Gastrocnemius medialis (tissue), 4 donors: ENCODE data around the gene NELL2. TPM values are rescaled to one million over a fixed set of nuclear protein-coding genes. Genes with fewer than 3 reads are reported as not detected.

Experiments used
- ATAC-seq, 2 donors: fragments of 150-250 bp; one replicate each; pipeline ENCODE4 v1.9.1; 2016
- DNase-seq, 2 donors: peaks; one replicate each; pipeline ENCODE4 v3.0.0-alpha.2; 2019
- H3K27ac ChIP-seq, 4 donors: fragments of 200-600 bp; sonication (generic); 1 replicate in 1 of 4; 2 replicates in 3 of 4; pipeline ENCODE4 v1.5.1; 2016 to 2018; ENCODE audit warnings: mild to moderate bottlenecking in 2 of 4, moderate library complexity in 1 of 4
- H3K27me3 ChIP-seq, 3 donors: fragments of 200-600 bp; sonication (generic) in 2 of 3; 1 replicate in 1 of 3; 2 replicates in 2 of 3; pipeline versions ENCODE4 v1.5.1 to v1.6.0; 2016 to 2019; ENCODE audit warnings: mild to moderate bottlenecking in 1 of 3, moderate library complexity in 1 of 3
- H3K36me3 ChIP-seq, 2 donors: fragments of 200-600 bp; sonication (generic) in 1 of 2; one replicate each; pipeline ENCODE4 v1.5.1; 2017 to 2018
- H3K4me1 ChIP-seq, 2 donors: fragments of 200-600 bp; sonication (generic) in 1 of 2; one replicate each; pipeline ENCODE4 v1.5.1; 2016 to 2017; ENCODE audit warnings: mild to moderate bottlenecking in 2 of 2
- H3K4me3 ChIP-seq, 4 donors: fragments of 200-600 bp; sonication (generic) in 3 of 4; 1 replicate in 1 of 4; 2 replicates in 3 of 4; pipeline ENCODE4 v1.5.1; 2016 to 2019; ENCODE audit warnings: mild to moderate bottlenecking in 2 of 4
- H3K9me3 ChIP-seq, 3 donors: fragments of 200-600 bp; sonication (generic) in 2 of 3; 1 replicate in 1 of 3; 2 replicates in 2 of 3; pipeline ENCODE4 v1.5.1; 2016 to 2019
- POLR2A ChIP-seq, 2 donors: fragments of 450-650 bp; IDR thresholded peaks; one replicate each; pipeline ENCODE4 v1.6.1; 2017; ENCODE audit warnings: antibody characterized with exemption in 2 of 2, mild to moderate bottlenecking in 2 of 2, moderate library complexity in 2 of 2
- in situ Hi-C, 4 donors: fragments of 200-750 bp; cut with MboI; loops; one replicate each; pipeline versions ENCODE4 v1.15.0 to v1.8.0; 2017; ENCODE audit warnings: low sequenced_read_pairs in 4 of 4
- intact Hi-C: fragments of 100-400 bp; cut with DNase I; formaldehyde crosslinking; loops from one replicate; pipeline ENCODE4 v1.15.1; 2023; ENCODE audit warnings: low total_unique reads
- total RNA-seq, 4 donors: library from RNA; depleted of rRNA; stranded (reverse); fragments of >200 nt; gene quantifications; one replicate each; pipeline versions ENCODE4 v1.1.0 to v1.2.3, GENCODE V29; 2016
- TF ChIP-seq, protein P1 (sequence below), 5 experiments: fragments of 450-650 bp in 3 of 5; fragments of 200-600 bp in 2 of 5; sonication (generic) in 2 of 5; IDR thresholded peaks in 4 of 5; conservative IDR thresholded peaks in 1 of 5; 1 replicate in 4 of 5; 2 replicates in 1 of 5; pipeline ENCODE4 v1.5.1; 2016 to 2019; ENCODE audit warnings: antibody characterized with exemption in 5 of 5, mild to moderate bottlenecking in 3 of 5, moderate library complexity in 3 of 5

NELL2 gene
- total RNA-seq, 4 donors from 2014 or later: 0.58 to 0.82 TPM; not detected in 2

DNA sequence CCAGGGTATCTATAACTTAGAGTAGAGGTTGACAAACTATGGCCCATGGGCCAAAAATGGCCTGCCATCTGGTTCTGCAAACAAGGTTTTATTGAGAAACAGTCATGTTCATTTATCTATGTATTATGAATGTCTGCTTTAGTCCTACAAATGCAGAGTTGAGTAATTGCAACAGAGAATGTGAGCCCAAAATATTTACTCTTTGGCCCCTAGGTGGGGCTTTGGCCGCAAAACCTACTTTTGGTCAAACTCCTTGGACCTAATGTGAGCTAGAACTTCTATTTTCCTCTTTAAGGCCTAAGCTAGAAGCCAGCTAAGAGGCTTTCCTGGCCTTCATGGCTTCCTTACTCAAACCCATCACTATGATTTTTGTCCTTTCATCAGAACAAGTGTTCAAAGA, 379.1 kb downstream of the NELL2 start:
- DNase-seq: no peak
- no peak for ATAC-seq
- no peaks in the 10 kb centered on the region for H3K4me1 ChIP-seq
- TF ChIP-seq, protein P1, sequence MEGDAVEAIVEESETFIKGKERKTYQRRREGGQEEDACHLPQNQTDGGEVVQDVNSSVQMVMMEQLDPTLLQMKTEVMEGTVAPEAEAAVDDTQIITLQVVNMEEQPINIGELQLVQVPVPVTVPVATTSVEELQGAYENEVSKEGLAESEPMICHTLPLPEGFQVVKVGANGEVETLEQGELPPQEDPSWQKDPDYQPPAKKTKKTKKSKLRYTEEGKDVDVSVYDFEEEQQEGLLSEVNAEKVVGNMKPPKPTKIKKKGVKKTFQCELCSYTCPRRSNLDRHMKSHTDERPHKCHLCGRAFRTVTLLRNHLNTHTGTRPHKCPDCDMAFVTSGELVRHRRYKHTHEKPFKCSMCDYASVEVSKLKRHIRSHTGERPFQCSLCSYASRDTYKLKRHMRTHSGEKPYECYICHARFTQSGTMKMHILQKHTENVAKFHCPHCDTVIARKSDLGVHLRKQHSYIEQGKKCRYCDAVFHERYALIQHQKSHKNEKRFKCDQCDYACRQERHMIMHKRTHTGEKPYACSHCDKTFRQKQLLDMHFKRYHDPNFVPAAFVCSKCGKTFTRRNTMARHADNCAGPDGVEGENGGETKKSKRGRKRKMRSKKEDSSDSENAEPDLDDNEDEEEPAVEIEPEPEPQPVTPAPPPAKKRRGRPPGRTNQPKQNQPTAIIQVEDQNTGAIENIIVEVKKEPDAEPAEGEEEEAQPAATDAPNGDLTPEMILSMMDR (IDR thresholded peaks at IDR 0.05 in 4 of 5, conservative IDR thresholded peaks at IDR 0.05 in 1 of 5): no peak
- TF ChIP-seq POLR2A (IDR thresholded peaks at IDR 0.05): no peak
- intact Hi-C loops (no loop called here), in situ Hi-C loops (no loop called here)
- H3K27me3 ChIP-seq: no peaks in the 10 kb centered on the region
- H3K9me3 ChIP-seq: no peaks in the 10 kb centered on the region
- no peak overlapping the region for H3K27ac ChIP-seq
- H3K4me3 ChIP-seq: no peak overlapping the region
- H3K36me3 ChIP-seq: no peaks in the 10 kb centered on the region

DNA sequence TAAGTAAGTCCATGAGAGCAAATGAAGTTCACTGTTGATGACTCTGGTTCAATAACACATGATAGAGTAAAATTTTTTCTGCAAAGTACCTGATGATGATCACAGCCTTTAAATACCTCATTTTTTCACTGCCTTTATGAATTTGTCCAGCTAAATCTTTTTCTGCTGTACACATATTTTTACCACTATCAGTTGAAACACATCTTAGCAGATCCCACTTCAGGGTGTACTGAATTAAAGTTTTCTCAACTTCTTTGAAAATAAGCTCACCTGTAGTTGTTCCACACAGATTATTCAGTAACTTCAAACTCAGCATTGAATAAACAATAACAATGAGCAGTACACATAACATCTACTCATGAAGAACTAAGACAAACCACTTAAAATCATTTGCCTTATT, 385.9 kb downstream of the NELL2 start:
- no peaks in the 10 kb centered on the region for H3K9me3 ChIP-seq
- intact Hi-C loops (no loop called here), in situ Hi-C loops (no loop called here)
- ATAC-seq: no peak
- H3K4me3 ChIP-seq: no peak overlapping the region
- H3K27ac ChIP-seq: no peak overlapping the region
- H3K27me3 ChIP-seq: no peaks in the 10 kb centered on the region
- TF ChIP-seq, protein P1 (IDR thresholded peaks at IDR 0.05 in 4 of 5, conservative IDR thresholded peaks at IDR 0.05 in 1 of 5): no peak
- TF ChIP-seq POLR2A (IDR thresholded peaks at IDR 0.05): no peak
- no peaks in the 10 kb centered on the region for H3K36me3 ChIP-seq
- no peak for DNase-seq
- H3K4me1 ChIP-seq: no peaks in the 10 kb centered on the region

DNA sequence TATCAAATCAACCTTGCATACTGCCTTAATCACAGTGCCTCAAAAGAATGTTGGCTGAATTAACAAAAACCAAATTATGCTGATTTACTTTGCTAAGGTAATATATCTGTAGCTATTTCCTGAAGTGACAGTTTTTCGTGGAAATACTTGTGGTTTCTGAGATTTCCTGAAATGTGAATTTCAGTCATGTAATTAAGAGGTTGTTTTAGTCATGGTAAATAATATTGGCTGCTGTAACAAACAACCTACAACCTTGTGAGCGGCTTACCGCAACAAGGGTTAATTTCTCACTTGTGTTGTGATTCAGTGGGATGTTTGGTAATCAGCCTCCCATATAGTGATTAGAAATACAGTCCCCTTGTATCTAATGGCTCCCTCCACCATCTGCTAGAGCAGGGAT, 387.9 kb downstream of the NELL2 start:
- no peak for DNase-seq
- Histone ChIP-seq H3K27ac (no peak overlapping the region), H3K4me3 (no peak overlapping the region), H3K36me3 (no peaks in the 10 kb centered on the region), H3K9me3 (no peaks in the 10 kb centered on the region), H3K4me1 (no peaks in the 10 kb centered on the region), H3K27me3 (no peaks in the 10 kb centered on the region)
- in situ Hi-C loops: no loop called here
- intact Hi-C loops: no loop called here
- ATAC-seq: no peak
- TF ChIP-seq, protein P1 (IDR thresholded peaks at IDR 0.05 in 4 of 5, conservative IDR thresholded peaks at IDR 0.05 in 1 of 5): no peak
- TF ChIP-seq POLR2A (IDR thresholded peaks at IDR 0.05): no peak

DNA sequence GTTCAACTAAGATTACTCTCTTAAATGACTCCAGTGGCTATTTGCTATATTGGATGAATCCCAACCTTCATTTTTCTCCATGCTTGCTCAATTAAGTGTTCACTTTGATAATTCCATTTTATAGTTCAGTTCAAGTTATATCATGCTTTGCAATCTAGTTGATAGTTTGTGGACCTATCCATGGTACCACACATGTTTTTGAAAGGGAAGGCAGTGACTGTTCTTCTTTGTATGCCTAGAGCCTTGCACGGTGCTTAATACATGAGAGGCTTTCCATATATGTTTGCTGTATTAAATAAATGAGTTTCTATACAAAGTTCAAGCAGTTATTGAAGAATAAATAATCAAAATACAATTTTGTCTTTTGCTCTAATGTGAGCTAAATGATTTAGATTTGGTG, 391.3 kb downstream of the NELL2 start:
- Histone ChIP-seq H3K4me1 (no peaks in the 10 kb centered on the region), H3K27ac (no peak overlapping the region), H3K9me3 (no peaks in the 10 kb centered on the region), H3K4me3 (no peak overlapping the region), H3K36me3 (no peaks in the 10 kb centered on the region), H3K27me3 (no peaks in the 10 kb centered on the region)
- in situ Hi-C loops (no loop called here), intact Hi-C loops (no loop called here)
- DNase-seq (no peak), ATAC-seq (no peak)
- no peak for TF ChIP-seq POLR2A (IDR thresholded peaks at IDR 0.05)
- TF ChIP-seq, protein P1 (IDR thresholded peaks at IDR 0.05 in 4 of 5, conservative IDR thresholded peaks at IDR 0.05 in 1 of 5): no peak

DNA sequence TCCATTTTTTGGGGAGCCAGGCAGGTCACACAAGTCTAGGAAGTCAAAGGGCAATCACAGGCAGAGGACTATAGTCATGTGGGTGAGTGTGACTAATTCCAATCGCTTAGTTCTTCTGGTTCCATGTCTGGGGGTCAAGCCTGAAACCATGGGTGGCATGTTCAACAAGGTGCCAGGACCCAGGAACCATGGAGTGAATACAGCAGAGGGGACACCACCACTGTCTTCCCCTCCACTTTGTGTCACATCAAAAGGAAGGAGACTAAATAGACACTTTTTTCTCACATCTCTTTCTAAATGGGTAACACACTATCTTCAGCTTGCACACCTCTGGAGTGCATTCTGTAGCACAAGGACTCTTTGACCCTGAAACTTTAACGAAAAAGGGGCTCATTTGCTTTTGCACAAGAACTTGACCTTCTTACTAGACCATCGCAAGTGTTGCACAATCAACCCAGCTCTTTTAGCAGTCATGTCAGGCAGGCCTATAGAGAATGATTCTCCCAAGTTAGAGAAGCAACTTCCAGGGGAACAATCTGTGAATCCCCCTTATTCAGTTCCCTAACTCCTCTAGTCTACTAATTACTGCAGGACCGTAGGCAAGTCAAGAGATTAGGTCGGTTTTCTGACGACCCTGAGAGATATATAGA, 398.7 kb downstream of the NELL2 start:
- DNase-seq: no peak
- ATAC-seq: no peak
- no peaks in the 10 kb centered on the region for H3K4me1 ChIP-seq
- intact Hi-C loops: no loop called here
- in situ Hi-C loops: no loop called here
- no peak overlapping the region for H3K27ac ChIP-seq
- H3K36me3 ChIP-seq: no peaks in the 10 kb centered on the region
- no peak overlapping the region for H3K4me3 ChIP-seq
- H3K27me3 ChIP-seq: no peaks in the 10 kb centered on the region
- no peaks in the 10 kb centered on the region for H3K9me3 ChIP-seq
- TF ChIP-seq POLR2A (IDR thresholded peaks at IDR 0.05): no peak
- TF ChIP-seq, protein P1 (IDR thresholded peaks at IDR 0.05 in 4 of 5, conservative IDR thresholded peaks at IDR 0.05 in 1 of 5): no peak
